Breast epithelium (tissue), 4 donors: ENCODE data around the gene ADARB2. TPM values are rescaled to one million over a fixed set of nuclear protein-coding genes. Genes with fewer than 3 reads are reported as not detected.

Experiments used
- DNase-seq, 2 donors: peaks; one replicate each; pipeline ENCODE4 v3.0.0-alpha.2; 2019; ENCODE audit warnings: low spot score in 2 of 2
- H3K27ac ChIP-seq, 2 donors: fragments of 200-600 bp; sonication (generic) in 1 of 2; one replicate each; pipeline ENCODE4 v1.5.1; 2016 to 2019; ENCODE audit warnings: mild to moderate bottlenecking in 1 of 2
- H3K27me3 ChIP-seq, 2 donors: fragments of 200-600 bp; sonication (generic) in 1 of 2; one replicate each; pipeline versions ENCODE4 v1.5.1 to v1.6.0; 2017 to 2019; ENCODE audit warnings: control low read depth in 1 of 2, mild to moderate bottlenecking in 1 of 2
- H3K36me3 ChIP-seq: fragments of 200-600 bp; one replicate; pipeline ENCODE4 v1.5.1; 2019
- H3K4me1 ChIP-seq, 2 donors: fragments of 200-600 bp; sonication (generic); one replicate each; pipeline ENCODE4 v1.5.1; 2016 to 2019; ENCODE audit warnings: control low read depth in 1 of 2
- H3K4me3 ChIP-seq, 3 donors: fragments of 200-600 bp; sonication (generic); 1 replicate in 2 of 3; 2 replicates in 1 of 3; pipeline ENCODE4 v1.5.1; 2016 to 2019; ENCODE audit warnings: mild to moderate bottlenecking in 3 of 3, moderate library complexity in 2 of 3
- H3K9me3 ChIP-seq, 2 donors: fragments of 200-600 bp; sonication (generic) in 1 of 2; one replicate each; pipeline ENCODE4 v1.5.1; 2016 to 2019; ENCODE audit warnings: control low read depth in 1 of 2
- CTCF ChIP-seq, 3 donors: fragments of 450-650 bp; IDR thresholded peaks; one replicate each; pipeline ENCODE4 v1.5.1; 2016 to 2017; ENCODE audit warnings: antibody characterized with exemption in 3 of 3, mild to moderate bottlenecking in 3 of 3, moderate library complexity in 3 of 3
- POLR2A ChIP-seq: fragments of 450-650 bp; IDR thresholded peaks from one replicate; pipeline ENCODE4 v1.6.1; 2016; ENCODE audit warnings: antibody characterized with exemption, mild to moderate bottlenecking, moderate library complexity
- POLR2AphosphoS5 ChIP-seq, 3 donors: sonication (generic); formaldehyde crosslinking; IDR thresholded peaks; one replicate each; pipeline ENCODE4 v1.6.1; 2017; ENCODE audit warnings: antibody characterized with exemption in 3 of 3
- intact Hi-C: fragments of 100-400 bp; cut with DNase I; formaldehyde crosslinking; loops from one replicate; pipeline ENCODE4 v1.15.1; 2023; ENCODE audit warnings: low total_unique reads
- total RNA-seq, 3 donors: library from RNA; depleted of rRNA; stranded (reverse); fragments of >200 nt; gene quantifications; one replicate each; pipeline ENCODE4 v1.1.0, GENCODE V29; 2016

Gene ADARB2
- total RNA-seq, 3 donors from 2014 or later, result 0.32 to 3.9 (median 2.0) TPM

DNA sequence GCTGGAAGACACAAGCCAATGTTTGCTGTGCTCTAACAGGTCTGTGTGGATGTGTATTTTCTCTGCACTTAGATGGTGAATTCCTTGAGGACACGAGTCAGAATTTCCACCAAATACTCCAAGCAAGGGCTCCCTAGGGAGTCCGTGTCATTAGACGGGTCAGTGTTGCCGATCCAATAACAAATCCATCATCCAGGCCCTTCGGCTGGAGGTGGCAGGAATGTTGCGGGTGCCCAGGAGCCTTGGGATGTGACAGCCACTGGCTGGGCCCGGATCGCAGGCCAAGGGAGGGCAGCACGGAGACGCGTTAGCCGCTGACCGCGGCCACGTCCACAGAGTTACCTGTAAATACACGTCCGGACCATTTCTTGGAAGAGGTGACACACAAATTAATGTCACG lies 494.4 kb downstream of the ADARB2 start:
- H3K9me3 ChIP-seq, result no peaks in the 10 kb centered on the region
- peaks cover 0 to 25% of the 10 kb centered on the region in 2 donors for H3K27me3 ChIP-seq
- H3K27ac ChIP-seq, result no peak overlapping the region
- no peak overlapping the region for H3K4me3 ChIP-seq
- no peaks in the 10 kb centered on the region for H3K36me3 ChIP-seq
- no peak for DNase-seq
- intact Hi-C loops, result no loop called here
- TF ChIP-seq POLR2AphosphoS5 (IDR thresholded peaks at IDR 0.05) (no peak), CTCF (IDR thresholded peaks at IDR 0.05) (no peak), POLR2A (no peak)
- H3K4me1 ChIP-seq, result no peaks in the 10 kb centered on the region

- no peak overlapping the region for H3K4me3 ChIP-seq
- no peak overlapping the region for H3K27ac ChIP-seq
- no peaks in the 10 kb centered on the region for H3K36me3 ChIP-seq
- DNase-seq, result no peak
- H3K27me3 ChIP-seq, result peaks cover 0 to 19% of the 10 kb centered on the region in 2 donors
- H3K9me3 ChIP-seq, result no peaks in the 10 kb centered on the region
- TF ChIP-seq POLR2A (no peak), CTCF (IDR thresholded peaks at IDR 0.05) (no peak), POLR2AphosphoS5 (IDR thresholded peaks at IDR 0.05) (no peak)
- H3K4me1 ChIP-seq, result no peaks in the 10 kb centered on the region
- intact Hi-C loops, result no loop called here
Observed at GRCh38 chr10:1241973-1242935, 495.1 kb downstream of the ADARB2 start.

DNA sequence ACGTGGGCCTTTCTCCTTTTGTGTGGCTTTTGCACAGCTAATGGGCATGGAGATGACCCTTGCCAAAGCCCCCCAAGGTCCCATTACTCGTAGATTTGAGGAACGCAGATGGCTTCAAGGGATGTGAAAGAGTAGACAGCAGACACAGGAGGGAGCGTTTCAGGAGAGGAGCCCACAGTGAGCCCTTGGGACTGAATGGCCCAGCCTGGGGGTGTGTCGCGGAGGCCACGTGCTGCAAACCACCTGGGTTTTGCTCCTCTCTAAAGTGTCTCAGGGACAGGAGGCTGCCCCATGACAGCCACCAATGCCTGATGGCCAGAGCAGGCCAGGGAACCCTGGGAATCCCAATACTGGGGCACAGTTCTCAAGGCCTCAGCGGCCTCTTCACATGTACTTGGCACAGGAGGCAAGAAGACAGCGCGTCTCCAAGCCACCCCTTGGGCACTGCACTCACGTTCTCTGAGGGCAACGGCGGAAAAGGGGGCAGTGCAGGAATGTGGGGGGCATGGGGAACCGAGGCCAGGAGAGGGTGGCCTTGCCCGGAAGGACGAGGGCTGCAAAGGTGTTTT lies 495.9 kb downstream of the ADARB2 start:
- TF ChIP-seq CTCF (IDR thresholded peaks at IDR 0.05) (no peak), POLR2A (no peak), POLR2AphosphoS5 (IDR thresholded peaks at IDR 0.05) (no peak)
- intact Hi-C loops, result no loop called here
- Histone ChIP-seq H3K27me3 (peaks cover 0 to 19% of the 10 kb centered on the region in 2 donors), H3K36me3 (no peaks in the 10 kb centered on the region), H3K4me1 (no peaks in the 10 kb centered on the region), H3K27ac (no peak overlapping the region), H3K9me3 (no peaks in the 10 kb centered on the region), H3K4me3 (no peak overlapping the region)
- DNase-seq, result no peak

GRCh38 chr10:1240341-1240775 lies 497.0 kb downstream of the ADARB2 start:
- no peaks in the 10 kb centered on the region for H3K4me1 ChIP-seq
- intact Hi-C loops, result no loop called here
- TF ChIP-seq POLR2A (no peak), CTCF (IDR thresholded peaks at IDR 0.05) (no peak), POLR2AphosphoS5 (IDR thresholded peaks at IDR 0.05) (no peak)
- H3K9me3 ChIP-seq, result no peaks in the 10 kb centered on the region
- no peak overlapping the region for H3K4me3 ChIP-seq
- no peaks in the 10 kb centered on the region for H3K36me3 ChIP-seq
- H3K27me3 ChIP-seq, result peaks cover 0 to 19% of the 10 kb centered on the region in 2 donors
- H3K27ac ChIP-seq, result no peak overlapping the region
- no peak for DNase-seq

GRCh38 chr10:1233031-1233430 lies 504.3 kb downstream of the ADARB2 start:
- H3K27ac ChIP-seq, result no peak overlapping the region
- TF ChIP-seq POLR2AphosphoS5 (IDR thresholded peaks at IDR 0.05) (no peak), CTCF (IDR thresholded peaks at IDR 0.05) (no peak), POLR2A (no peak)
- no peaks in the 10 kb centered on the region for H3K9me3 ChIP-seq
- no peaks in the 10 kb centered on the region for H3K27me3 ChIP-seq
- H3K4me3 ChIP-seq, result no peak overlapping the region
- no peaks in the 10 kb centered on the region for H3K36me3 ChIP-seq
- intact Hi-C loops, result no loop called here
- no peak for DNase-seq
- H3K4me1 ChIP-seq, result no peaks in the 10 kb centered on the region
